ENCODE measurements around the gene BRICD5.
A peak's percentile ranks its signal among the peaks of the same experiment; 100 is the strongest.
"Not testable (repeated sequence)": the region's sequence is repeated elsewhere in the genome, so short reads cannot be mapped to it uniquely, and the experiment has no call there.

Gene BRICD5

DNA sequence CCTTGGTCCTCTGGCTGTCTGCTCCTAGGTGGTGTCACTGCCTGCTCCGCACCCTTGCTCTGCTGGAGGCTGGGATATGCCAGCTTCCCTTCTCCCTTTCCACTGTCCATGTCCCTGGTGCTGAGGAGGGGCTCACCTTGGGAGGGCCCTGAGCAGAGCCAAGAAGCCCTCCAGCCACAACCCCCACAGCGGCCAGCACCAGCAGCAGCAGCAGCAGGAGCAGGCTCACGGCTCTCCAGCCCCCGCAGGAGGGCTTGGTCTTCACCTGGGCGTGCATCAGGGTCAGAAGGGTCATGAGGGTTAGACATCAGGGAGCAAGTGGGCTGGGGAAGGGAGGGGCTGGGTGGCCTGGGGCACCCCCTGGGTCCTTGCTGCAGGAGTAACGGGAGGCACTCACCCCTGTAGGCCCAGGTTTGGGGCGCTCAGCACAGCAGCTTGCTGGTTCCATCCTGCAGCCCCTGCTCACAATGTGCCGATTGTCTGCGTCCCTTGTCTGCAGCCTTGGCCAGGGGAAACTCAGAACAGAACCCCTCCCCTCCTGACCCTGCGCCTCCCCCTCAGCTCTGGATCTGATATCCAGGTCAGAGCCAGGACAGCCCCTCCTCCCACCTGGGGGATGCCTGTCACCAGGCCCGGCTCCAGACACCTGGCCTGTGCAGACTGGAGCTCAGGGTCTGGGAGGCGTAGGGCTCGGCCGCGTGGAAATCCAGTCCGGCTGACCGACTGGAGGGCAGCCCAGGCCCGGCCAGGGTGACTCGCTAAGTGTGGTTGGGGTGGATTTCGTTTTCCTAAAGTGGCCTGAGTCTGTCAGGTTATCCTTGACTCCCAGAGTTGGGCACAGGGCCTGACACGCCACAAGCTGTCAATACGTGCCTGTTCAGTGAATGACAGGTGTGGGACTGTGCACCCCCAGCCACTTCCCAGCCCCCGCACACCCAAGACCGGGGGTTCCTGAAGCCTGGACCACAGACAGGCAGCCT, at the start of gene BRICD5:
Gene BRICD5 (minus strand): TSS at position 478 of the 980 bp plus-strand sequence. CDS start 30 bp downstream, at position 448.
- DNase-seq (ENCODE audit: low spot score): peak; percentile 48

DNA sequence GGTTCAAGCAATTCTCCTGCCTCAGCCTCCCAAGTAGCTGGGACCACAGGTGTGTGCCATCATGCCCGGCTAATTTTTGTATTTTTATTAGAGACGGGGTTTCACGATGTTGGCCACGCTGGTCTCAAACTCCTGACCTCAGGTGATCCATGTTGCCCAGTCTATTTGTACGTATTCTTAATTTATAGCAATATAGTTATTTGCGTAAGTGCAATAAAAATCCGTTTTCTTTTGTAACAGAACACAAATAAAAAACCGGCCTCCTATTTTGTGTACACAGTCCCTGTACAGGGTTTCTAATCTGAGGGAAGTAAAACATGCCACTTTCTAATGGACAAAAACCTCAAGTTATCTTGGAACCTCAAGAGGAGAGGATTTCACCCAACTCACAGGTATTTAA, 49.6 kb upstream of the BRICD5 start:
- DNase-seq (ENCODE audit: low spot score): no peak

DNA sequence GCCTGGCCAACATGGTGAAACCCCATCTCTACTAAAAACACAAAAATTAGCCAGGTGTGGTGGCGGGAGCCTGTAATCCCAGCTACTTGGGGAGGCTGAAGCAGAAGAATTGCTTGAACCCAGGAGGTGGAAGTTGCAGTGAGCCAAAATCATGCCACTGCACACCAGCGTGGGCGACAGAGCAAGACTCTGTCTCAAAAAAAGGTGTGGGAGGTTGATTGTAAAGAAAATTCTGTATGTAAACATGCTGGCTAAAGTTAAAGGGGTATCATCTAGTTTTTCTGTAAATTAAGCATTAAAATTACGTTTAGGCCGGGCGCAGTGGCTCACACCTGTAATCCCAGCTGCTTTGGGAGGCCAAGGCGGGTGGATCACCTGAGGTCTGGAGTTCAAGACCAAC, 47.9 kb upstream of the BRICD5 start:
- not testable (repeated sequence) for DNase-seq (ENCODE audit: low spot score)

DNA sequence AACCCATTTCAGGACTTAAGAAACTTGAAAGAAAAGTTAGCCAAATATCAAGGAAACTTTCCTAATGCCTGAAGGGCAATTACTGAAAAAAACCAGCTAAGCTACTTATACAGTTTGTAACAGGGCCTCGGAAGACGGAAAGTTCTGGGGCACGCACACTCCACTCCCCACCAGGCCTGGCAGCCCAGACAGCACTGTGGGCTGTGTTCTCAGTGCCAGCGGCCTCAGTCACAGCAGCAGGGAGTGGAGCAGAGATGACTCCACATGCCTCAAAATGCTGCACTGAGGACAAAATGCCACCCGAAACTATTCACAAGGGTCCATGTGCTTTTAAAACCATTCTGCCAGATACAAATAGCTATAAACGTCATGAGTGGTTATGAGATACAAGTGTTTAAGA, 47.1 kb upstream of the BRICD5 start:
- no peak for DNase-seq (ENCODE audit: low spot score)

DNA sequence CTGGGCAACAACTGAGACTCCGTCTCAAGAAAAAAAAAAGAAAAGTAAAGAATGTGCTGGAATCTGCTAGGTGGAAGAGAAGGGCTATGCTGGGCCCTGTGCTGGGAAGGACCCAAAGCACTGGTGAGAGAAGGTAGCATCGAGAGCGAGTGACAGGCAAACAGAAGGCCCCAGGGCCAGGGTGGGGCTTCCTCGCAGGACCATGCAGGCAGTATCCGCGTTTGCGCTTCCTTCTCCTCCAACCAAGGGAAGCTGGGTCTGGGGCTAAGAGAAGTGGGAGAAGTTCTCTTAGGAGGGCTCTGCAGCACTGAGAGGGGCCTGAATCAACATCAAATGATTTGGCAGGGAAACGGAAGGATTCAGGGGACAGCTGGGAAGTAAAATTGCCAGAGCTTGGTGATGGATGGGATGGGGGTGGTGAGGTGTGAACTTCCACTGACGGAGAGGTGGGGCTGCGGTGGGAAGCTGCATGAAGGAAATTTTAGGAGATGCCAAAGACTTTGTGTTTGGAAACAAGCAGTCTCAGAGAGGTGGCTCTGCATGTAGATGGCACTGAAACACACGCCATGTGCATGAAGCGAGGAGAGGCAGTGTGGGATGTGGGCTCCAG, 46.0 kb upstream of the BRICD5 start:
- DNase-seq (ENCODE audit: low spot score): no peak

DNA sequence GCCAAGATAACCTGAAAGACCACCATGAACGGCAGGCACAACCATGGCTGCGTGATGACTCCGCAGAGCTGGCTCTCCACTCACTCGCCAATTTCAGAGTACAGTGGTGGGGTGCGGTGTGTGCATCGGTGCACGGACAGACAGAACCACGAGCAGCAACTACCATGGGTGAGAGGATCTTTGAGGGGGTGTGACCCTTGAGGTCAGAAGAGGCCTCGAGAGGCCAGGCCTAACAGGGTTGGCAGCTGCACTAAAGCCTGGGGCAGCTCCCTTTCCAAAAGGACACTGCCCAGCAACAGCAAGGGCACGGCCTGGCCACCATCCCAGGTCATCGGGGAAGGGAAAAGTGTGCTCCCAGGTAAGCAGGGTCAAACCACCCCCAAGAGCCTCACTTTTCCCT, 42.6 kb upstream of the BRICD5 start:
- no peak for DNase-seq (ENCODE audit: low spot score)

DNA sequence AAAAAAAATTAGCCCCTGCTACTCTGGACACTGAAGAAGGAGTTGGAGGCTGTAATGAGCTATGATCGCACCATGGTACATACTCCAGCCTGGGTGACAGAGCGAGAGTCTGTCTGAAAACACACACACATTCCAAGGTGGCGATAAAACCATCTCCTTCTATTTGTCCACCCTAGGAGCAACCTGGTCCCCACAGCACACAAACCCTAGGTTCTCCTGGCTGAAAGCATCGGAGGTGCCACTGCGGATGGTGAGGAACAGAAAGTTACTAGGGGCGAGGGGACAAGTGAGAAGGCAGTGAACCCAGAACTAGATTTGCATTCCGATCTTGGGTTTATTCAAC, 42.1 kb upstream of the BRICD5 start:
- DNase-seq (ENCODE audit: low spot score): no peak

DNA sequence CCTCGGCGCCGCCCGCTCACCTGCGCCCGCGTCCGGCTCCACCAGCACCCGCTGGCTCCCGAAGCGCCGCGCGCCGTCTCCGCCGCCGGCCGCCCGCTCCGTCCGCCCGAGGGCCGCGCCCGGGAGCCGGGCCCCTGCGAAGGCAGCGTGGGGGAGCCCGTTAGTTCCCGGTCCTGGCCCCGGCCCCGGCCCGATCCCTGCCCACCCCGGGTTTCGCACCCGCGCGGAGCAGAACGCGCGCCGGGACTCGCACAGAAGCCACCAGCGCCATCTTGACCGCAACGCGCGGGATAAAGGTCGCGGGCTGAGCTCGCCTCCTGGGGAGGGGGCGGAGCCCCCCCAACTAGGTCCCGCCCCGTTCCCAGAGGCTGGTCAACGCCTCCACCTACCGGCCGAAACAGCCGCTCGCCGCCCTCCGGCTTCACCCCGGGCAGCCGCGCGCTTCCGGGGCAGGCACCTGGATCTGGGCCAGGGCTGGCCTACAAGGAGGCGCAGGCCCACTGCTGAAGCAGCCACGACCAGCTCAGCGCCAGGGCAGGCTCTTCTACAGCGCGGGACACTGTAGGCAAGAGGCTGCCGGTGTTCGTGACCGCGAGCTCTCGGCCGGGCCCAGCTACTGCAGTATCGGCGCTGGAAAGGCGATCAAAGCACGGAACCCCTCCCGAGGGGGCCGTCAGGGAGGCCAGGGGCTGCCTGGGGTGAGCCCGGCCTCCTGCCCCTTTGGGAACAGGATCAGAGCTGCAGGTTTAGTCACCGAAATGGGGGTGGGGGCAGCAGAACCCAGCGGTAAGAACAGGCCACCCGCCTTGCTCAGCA, 40.8 kb upstream of the BRICD5 start, which contains the start of gene ECI1:
Gene ECI1 (minus strand): TSS at position 292 of the 816 bp plus-strand sequence. CDS start 21 bp downstream, at position 271.
- peak; percentile 100 for DNase-seq (ENCODE audit: low spot score)

DNA sequence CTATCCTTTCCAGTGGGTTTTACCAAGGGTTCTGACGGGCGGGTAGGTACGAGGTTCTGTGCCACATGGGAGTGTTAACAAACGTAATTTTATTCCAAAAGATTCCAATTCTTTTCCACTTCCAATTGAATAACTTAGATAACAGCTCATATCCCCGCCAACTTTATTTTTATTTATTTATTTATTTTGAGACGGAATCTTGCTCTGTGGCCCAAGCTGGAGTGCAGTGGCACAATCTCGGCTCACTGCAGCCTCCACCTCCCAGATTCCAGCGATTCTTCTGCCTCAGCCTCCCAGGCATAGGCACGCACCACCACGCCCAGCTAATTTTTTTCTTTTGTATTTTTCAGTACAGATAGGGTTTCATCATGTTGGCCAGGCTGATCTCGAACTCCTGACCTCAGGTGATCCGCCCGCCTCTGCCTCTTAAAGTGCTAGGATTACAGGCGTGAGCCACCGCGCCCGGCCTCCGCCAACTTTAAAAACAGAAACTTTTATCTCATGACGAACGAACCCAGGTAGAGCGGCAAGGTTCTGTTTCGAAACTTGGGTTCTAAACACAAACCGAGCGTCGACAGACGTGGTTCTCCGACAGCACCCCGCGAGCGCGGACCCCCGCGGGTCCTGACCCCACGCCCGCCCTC, 40.1 kb upstream of the BRICD5 start:
- no peak for DNase-seq (ENCODE audit: low spot score)

DNA sequence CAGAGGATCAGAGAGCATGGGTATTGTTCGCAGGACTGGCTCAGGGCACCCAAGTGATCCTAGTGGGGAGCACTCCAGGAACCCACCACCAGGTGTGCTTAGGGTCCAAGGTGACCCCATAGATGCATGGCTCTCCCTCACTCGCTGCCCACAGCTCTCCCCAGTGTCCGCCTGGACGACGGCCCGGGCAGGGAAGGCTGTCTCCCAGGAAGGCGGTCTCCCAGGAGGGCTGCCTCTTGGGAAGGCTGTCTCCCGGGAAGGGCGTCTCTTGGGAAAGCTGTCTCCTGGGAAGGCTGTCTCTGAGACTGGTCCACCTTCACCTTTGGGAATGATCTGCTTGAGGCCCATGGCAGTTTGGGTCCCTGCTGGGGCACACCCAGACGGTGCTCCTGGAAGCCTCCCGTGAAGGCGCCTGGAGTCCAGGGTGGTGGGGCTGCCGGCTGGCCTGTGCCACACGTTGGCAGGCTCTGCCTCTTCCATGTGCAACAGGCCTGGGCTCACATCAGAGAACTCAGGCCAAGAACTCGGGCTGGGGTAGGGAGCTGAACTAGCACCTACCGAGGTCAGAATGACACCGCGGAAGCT, 35.7 kb upstream of the BRICD5 start:
- no peak for DNase-seq (ENCODE audit: low spot score)

DNA sequence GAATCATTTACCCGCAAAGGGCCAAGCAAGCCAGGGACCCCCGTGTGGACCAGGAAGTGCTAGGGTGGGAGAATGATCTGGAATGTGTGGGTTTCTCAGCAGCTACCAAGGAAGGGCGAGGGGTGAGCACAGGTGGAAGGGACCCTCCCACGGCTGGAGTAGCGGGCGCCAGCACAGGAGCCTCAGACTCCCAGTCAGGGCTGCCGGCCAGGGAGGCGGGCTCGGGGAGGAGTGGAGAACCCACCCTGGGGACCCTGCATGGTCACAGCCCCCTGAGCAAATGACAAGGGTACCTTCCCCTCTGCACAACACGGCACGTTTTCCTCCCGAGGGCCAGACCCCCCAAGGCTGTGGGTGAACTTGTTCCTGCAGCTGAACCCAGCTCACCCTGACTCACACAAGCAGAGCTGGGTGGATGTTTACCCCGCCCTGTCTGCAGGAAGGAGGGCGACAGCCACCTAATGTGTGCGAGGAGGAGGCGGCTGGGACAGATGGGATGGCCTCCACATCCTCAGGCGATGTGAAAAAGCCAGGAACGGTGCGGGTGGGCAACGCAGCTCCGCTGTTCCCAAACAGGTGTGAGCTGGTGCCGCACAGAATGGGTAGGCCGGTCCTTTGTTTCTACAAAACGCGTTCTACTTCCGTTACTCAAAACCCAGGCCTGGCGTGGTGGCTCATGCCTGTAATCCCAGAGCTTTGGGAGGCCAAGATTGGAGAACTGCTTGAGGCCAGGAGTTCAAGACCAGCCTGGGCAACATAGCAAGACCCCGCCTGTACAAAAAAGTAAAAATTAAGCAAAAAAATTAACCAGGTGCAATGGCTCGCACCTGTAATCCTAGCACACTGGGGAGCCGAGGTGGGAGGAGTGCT, 34.5 kb upstream of the BRICD5 start:
- DNase-seq (ENCODE audit: low spot score): no peak

DNA sequence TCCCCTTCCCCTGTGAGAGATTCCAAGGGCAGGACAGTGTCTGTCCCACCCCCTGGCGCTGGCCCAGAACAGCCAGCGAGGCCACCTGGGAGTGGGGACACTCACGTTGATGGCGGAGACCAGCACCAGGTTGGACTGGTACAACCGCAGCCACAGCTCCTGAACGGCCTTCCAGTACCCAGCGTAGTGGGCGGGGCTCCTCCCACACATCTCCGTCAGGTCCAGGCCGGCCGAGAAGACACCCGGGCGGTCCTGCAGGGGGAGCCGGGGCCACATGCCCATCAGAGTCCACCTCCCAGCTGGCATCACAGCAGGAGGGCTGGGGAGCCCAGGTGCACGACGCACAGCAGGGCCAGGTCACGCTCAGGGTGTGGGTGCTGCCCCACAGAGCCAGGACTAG, 33.6 kb upstream of the BRICD5 start:
- no peak for DNase-seq (ENCODE audit: low spot score)

DNA sequence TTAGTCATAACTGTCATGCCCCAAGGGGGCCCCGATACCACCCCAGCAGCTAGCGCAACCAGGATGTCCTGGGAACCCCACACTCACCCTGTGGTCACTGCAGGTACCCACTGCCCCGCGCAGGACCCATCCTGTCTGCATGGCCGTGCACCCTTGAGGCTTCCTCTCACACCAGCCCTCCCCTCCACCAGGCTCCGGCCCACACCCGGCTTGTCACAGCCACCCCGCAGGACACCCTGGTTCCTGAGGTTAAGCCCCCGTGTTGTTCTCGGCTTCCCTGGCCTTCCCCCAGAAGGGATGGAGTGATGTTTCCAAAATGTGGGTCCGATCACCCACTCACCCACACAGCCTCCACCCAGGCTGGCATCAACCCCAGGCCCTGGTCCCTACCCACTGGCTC, 33.1 kb upstream of the BRICD5 start:
- no peak for DNase-seq (ENCODE audit: low spot score)

DNA sequence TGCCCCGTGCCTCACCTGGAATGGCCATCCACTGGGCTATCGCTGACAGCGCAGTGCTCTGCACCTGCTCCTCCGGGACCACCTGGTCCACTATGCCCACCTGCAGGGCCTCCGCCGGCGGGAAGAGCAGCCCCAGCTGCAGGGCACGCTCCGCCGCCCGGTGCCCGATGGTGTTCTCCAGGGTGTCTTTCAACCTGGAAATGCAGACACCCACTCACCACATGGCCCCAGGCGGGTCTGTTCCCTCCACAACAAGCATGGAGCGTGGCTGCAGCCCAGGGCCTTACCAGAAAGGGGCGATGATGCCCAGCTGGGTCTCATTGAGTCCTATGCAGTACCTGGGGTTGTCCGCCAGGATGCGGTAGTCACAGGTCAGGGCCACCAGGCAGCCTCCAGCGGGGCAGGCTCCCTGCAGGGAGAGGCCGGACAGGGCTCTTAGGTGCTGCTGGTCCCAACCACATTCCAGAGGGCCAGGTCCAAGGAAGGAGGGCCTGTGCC, 32.4 kb upstream of the BRICD5 start:
- DNase-seq (ENCODE audit: low spot score): no peak

DNA sequence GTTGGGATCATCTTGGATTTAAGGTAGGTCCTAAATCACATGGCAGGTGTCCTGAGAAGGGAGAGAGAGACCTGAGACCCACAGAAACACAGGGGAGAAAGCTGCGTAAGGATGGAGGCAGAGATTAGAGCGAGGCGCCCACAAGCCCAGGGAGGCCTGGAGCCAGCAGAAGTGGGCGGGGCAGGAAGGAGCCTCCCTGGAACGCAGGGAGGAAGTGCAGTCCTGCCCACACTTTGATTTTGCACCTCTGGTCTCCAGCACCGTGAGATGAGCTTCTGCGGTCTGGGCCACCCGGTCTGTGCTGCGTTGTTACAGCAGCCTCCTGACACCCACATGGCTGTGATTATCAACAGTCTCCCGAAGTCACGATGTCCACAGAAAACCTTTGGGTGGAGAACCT, 31.9 kb upstream of the BRICD5 start:
- no peak for DNase-seq (ENCODE audit: low spot score)

DNA sequence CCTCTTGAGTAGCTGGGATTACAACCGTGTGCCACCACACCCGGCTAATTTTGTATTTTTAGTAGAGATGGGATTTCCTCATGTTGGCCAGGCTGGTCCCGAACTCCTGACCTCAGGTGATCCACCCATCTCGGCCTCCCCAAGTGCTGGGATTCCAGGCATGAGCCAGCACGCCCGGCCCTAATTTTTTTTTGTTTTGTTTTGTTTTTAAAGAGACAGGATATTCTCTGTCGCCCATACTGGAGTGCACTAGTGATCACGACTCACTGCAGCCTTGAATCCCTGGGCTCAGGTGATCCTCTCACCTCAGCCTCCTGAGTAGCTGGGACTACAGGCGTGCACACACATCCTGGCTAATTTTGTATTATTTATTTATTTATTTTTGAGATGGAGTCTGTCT, 29.7 kb upstream of the BRICD5 start:
- not testable (repeated sequence) for DNase-seq (ENCODE audit: low spot score)

DNA sequence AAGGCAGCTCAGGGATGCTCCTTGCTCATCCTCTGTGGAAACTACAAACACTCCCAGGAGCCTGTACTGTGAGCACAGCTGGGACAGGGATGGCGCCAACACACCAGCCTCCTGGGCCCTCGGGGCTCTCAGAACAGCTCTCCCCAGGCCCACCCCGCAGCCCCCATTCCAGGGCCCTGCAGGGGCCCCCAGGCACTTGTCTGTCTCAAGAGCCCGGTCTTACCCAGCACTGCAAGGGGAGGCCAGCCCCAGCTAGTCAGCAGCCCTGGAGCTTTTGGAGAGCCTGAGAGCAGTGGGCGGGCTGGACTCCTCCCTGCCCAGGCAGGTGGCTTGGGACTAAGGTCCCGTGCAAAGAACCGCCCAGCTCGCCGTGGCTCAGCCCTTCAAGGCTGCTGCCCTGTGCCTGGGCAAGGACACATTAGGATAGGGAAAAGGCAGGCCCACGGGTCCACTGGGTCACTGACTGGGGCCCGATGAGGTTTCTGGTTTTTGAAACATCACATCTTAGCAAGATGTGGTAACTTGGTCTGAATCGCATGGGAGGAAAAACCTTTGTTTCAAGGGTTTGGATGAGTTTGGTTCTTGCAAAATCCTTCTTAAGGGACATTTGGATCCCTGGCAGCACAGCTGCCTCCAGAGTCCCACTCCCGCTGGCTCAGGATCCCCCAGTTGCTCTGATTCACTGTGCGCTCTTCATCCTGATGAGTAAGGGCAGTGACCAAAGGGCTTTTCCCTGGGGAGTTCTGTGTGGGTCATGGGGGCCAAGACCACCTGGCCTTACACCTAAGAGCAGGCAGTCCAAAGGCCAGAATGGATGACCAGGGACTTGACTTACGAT, 28.4 kb upstream of the BRICD5 start:
- DNase-seq (ENCODE audit: low spot score): no peak

DNA sequence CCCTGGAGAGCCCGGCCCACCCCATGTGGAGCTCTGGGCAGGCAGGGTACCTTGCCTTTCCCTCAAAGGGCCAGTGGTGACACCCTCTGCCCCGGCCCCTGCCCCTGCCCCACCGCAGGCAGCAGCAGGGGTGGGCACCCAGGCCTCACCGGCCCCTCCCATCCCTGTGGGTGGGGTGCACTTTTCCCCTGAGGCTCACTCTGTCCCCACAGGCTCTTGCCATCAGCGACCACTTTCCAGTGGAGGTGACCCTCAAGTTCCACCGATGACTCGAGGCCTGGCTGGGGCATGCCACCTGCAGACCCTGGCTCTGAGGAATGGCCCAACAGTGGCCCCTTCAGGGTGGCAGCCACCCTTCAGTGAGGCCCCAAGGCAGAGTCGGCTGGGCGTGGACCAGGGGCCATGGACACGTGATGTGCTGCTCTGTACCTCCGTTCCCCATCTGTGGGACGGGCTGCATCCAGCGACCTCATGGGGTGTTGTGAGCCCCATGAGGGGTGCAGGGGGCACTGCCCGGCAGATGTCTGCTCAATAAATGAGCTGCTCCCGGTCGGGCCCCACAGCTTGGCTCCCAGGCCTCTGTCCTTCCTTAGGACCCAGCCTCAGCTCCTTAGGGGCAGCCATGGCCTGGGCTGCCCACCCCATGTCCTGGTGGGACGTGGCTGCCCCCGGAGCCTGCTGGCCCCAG, 27.6 kb upstream of the BRICD5 start:
- no peak for DNase-seq (ENCODE audit: low spot score)

Measured in AG20443 (cell line).